GM20000 (cell line): ENCODE data around the gene GAL3ST1.

Source experiments
- DNase-seq: peaks from one replicate; pipeline ENCODE4 v3.0.0; 2012; ENCODE audit warnings: low spot score
- CTCF ChIP-seq: IDR thresholded peaks from 2 replicates; pipeline ENCODE4 v1.5.1; 2012; ENCODE audit warnings: mild to moderate bottlenecking, control low read depth; ENCODE audit errors: extremely low read depth, missing control alignments

Gene GAL3ST1

DNA sequence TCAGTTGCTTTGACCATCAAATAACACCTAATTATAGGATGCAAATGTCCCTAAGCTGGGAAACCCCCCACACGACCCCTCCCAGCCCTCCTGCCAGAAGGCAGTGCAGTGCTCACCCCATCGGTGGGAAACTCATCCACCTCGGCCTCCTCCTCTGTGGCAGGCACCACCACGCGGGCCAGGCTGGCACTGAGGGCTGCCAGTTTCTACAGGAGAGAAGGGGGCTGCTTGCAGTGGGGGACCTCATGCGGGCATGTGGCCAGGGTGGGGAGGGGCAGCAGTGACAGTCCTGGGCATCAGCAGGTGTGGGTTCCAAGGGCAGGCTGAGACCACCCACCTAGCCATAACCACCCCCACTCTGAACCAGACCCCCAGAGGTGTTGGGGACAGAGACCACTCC lies 6.4 kb upstream of the GAL3ST1 start:
- TF ChIP-seq CTCF, result no peak
- no peak for DNase-seq

GRCh38 chr22:30578481-30578880 lies 4.0 kb upstream of the GAL3ST1 start:
- no peak for DNase-seq
- no peak for TF ChIP-seq CTCF

DNA sequence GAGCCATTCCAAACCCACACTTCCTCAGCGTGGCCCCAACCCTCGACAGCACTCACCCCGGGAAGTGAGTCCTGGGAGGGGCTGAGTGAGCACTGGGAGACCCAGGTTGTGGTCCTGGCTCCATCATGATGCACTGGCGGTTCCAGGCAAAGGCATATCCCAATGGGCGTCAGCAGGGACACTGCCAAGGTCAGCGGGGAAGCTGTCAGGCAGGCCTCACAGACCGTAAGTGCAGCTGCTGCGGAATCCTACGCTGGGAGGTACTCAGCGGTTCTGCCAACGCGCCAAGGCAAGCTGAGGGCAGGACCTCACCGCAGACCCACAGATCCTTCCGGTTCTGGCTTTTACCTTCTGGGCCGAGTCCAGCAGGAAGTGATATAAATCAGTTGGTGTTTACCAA lies 1.4 kb upstream of the GAL3ST1 start:
- no peak for TF ChIP-seq CTCF
- no peak for DNase-seq

DNA sequence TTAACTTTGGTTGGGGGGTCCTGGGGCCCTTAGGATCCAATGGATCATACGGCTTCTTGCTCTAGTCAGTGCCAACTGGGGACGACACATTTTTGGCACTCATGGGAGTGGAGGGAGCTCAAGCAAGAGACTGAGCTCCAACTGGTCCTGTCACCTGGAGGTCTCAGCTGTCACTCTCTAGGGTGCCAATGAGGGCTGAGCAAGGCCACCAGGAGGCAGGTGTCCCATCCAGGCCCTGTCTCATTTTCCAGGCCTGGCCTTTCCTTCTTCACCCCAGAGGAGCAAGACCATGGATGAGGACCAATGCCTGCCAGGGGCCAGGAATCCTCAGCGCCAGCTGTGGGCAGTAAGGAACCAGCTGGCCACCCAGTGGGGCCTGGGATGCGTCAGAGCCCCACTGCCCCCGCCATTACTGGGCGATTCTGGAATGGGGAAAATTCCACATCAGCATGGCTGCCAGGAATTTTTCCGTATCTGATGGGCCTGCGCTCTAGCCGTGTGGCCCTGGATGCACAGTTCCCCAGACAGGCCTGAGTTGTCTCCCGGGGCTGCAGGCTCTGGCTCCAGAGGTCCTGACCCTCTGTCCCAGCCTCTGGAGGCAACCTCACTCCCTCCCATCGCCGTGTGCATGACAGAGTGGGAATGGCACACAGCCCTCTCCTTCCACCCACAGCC lies 669 bp upstream of the GAL3ST1 start:
- DNase-seq, result no peak

GRCh38 chr22:30573594-30574094 lies 821 bp downstream of the GAL3ST1 start:
- DNase-seq, result no peak
- TF ChIP-seq CTCF, result no peak

More for the DNA sequence above, 669 bp upstream of the GAL3ST1 start:
- no peak for TF ChIP-seq CTCF

DNA sequence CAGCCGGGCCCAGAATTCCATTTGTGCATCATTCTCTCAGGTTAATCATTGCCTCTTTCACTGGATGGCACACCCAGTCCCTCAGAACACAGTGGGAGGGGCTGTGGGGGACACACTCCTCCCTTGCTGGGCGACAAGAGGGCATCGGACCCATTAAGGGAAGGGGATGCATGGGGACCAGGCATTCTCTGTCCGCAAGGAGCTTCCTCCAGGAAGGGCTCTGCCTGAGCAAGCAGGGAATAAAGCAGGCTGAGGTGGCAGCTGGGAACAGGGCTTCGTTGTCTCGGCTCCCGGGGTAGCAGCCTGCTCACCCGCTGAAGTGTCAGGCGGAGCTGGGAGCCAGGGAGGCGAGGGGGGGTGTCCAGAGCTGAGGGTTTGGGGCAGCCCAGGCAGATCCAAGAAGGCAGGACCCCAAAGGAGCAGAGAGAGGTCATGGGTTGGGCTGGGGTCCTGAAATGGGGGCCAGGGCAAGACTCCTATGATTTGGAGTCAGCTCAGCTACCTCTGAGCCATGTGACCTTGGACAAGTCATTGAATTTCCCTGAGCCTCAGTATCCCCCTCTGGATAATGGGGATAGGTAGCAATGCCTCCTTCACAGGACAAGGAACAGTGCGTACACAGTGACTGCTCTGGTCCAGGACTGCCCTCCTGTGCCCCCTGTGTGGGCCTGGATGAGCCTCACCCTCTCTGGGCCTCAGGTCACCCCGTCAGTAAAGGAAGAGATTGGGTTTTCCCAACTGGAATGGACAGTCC lies 1.4 kb downstream of the GAL3ST1 start:
- no peak for TF ChIP-seq CTCF
- no peak for DNase-seq

GRCh38 chr22:30572210-30572609 lies 2.3 kb downstream of the GAL3ST1 start:
- DNase-seq, result no peak
- TF ChIP-seq CTCF, result no peak
